BE2C (cell line): ENCODE data around the gene TMEM120B. TPM values are rescaled to one million over a fixed set of nuclear protein-coding genes. Genes with fewer than 3 reads are reported as not detected.
"Not testable (repeated sequence)": the region's sequence is repeated elsewhere in the genome, so short reads cannot be mapped to it uniquely, and the experiment has no call there.

ENCODE experiments used
- DNase-seq: peaks from one replicate; pipeline ENCODE4 v3.0.0-alpha.2; 2020
- H3K27me3 ChIP-seq: fragments of 250-450 bp; sonication (Bioruptor Pico); 2 replicates; pipeline ENCODE4 v1.5.1; 2020; ENCODE audit warnings: mild to moderate bottlenecking
- H3K36me3 ChIP-seq: fragments of 250-450 bp; sonication (Bioruptor Pico); 2 replicates; pipeline ENCODE4 v1.5.1; 2020; ENCODE audit warnings: mild to moderate bottlenecking
- H3K4me1 ChIP-seq: fragments of 250-450 bp; sonication (Bioruptor Pico); 2 replicates; pipeline ENCODE4 v1.5.1; 2020
- H3K4me3 ChIP-seq: 2 replicates; pipeline ENCODE4 v1.5.1; 2011; ENCODE audit warnings: low read depth, low read length
- H3K9me3 ChIP-seq: fragments of 250-450 bp; sonication (Bioruptor Pico); 2 replicates; pipeline ENCODE4 v1.5.1; 2020
- CTCF ChIP-seq: IDR thresholded peaks from 2 replicates; pipeline ENCODE4 v1.5.1; 2012; ENCODE audit warnings: mild to moderate bottlenecking, low read depth, low read length
- polyA plus RNA-seq: library from polyadenylated mRNA; unstranded; fragments of >200 nt; gene quantifications from one replicate; pipeline ENCODE4 v1.2.1, GENCODE V29; 2012; ENCODE audit warnings: low read depth, missing spikeins; ENCODE audit not compliant: insufficient read length, insufficient read depth

Gene TMEM120B
- 15.7 TPM for polyA plus RNA-seq

GRCh38 chr12:121712461-121713256, at the start of gene TMEM120B:
TMEM120B (plus strand) TSS chr12:121712752; CDS start chr12:121712896, 144 bp downstream.
- peaks cover 8% of the 10 kb centered on the region for H3K36me3 ChIP-seq
- TF ChIP-seq CTCF = 0 out of 2 replicates have a peak, but pooled peaks have one; percentile 5
- H3K27me3 ChIP-seq = no peaks in the 10 kb centered on the region
- peak; percentile 90 for DNase-seq
- peaks cover 3% of the 10 kb centered on the region; the same call in 1 of the 2 replicates for H3K4me1 ChIP-seq
- H3K4me3 ChIP-seq = peak within 1 kb of the TSS; percentile 93
- no peaks in the 10 kb centered on the region for H3K9me3 ChIP-seq

GRCh38 chr12:121663610-121663929, 49.0 kb upstream of the TMEM120B start:
- Histone ChIP-seq H3K4me1 (peaks cover 4% of the 10 kb centered on the region; the same call in 1 of the 2 replicates), H3K27me3 (no peaks in the 10 kb centered on the region), H3K4me3 (peak overlapping the region; percentile 76), H3K9me3 (no peaks in the 10 kb centered on the region), H3K36me3 (no peaks in the 10 kb centered on the region)
- no peak for DNase-seq
- TF ChIP-seq CTCF = no peak

- DNase-seq, H3K27me3 ChIP-seq, H3K36me3 ChIP-seq, H3K4me1 ChIP-seq, H3K9me3 ChIP-seq, H3K4me3 ChIP-seq: not testable (repeated sequence)
These were observed 45.7 kb upstream of the TMEM120B start for GRCh38 chr12:121666829-121667228.

- TF ChIP-seq CTCF = peak; percentile 83
- H3K27me3 ChIP-seq = no peaks in the 10 kb centered on the region
- DNase-seq = peak; percentile 78
- H3K4me3 ChIP-seq = no peak overlapping the region
- no peaks in the 10 kb centered on the region for H3K36me3 ChIP-seq
- peaks cover 4% of the 10 kb centered on the region; the same call in 1 of the 2 replicates for H3K4me1 ChIP-seq
- H3K9me3 ChIP-seq = no peaks in the 10 kb centered on the region
These were observed 43.6 kb upstream of the TMEM120B start for GRCh38 chr12:121668750-121669520.

- Histone ChIP-seq H3K4me1 (peaks cover 4% of the 10 kb centered on the region; the same call in 1 of the 2 replicates), H3K4me3 (no peak within 1 kb of the TSS), H3K27me3 (no peaks in the 10 kb centered on the region), H3K9me3 (no peaks in the 10 kb centered on the region), H3K36me3 (no peaks in the 10 kb centered on the region)
- no peak for TF ChIP-seq CTCF
- no peak for DNase-seq
These were observed 43.0 kb upstream of the TMEM120B start, which contains the start of gene MORN3 for GRCh38 chr12:121669521-121669900. MORN3 (minus strand) TSS chr12:121669654; CDS start chr12:121669483, 171 bp downstream.

GRCh38 chr12:121673013-121673511, 39.5 kb upstream of the TMEM120B start:
- H3K36me3 ChIP-seq = no peaks in the 10 kb centered on the region
- H3K4me3 ChIP-seq = peak overlapping the region; percentile 63
- no peak for TF ChIP-seq CTCF
- DNase-seq = peak; percentile 64
- peaks cover 4% of the 10 kb centered on the region; the same call in 1 of the 2 replicates for H3K4me1 ChIP-seq
- no peaks in the 10 kb centered on the region for H3K27me3 ChIP-seq
- H3K9me3 ChIP-seq = no peaks in the 10 kb centered on the region
